Anterior cingulate cortex (tissue), 58 donors: ENCODE data around the gene UNC119.

Experiments used
- DNase-seq, 58 donors: peaks; one replicate each; lab custom pipeline; 2025; lab: John Stamatoyannopoulos, UW

The UNC119 gene

GRCh38 chr17:28547096-28547622 lies 5.3 kb downstream of the UNC119 start:
- no peak for DNase-seq

DNA sequence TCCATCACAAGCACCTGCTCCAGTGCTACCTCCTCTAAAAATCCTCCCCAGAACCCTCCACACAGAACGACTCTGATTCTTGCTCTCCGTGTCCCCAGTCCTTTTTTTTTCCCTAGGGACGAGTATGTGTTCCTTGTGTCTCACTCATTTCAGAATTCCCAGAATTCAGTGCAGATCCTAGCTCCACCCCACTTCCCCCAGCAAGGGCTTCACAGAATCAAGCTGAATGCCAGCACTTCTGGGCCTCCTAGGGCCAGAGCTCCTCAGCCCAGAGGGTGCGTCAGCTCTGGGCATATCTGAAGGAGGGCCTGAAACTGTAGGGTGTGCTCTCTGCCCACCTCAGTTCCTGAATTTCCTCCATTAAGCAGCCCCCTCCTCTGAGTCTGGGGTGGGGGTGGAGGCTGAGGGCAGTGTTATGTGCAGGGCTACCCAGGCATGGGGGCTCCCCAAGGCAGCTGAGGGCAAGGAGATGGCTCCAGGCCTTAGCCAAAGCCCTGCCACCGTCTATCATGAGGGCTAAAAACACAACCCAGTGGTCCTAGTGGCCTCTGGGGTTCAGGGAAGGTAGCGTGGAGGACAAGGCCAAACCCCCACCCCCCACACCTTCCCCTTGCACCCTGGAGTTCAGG lies 6.5 kb downstream of the UNC119 start:
- no peak for DNase-seq

- no peak for DNase-seq
These were observed 7.3 kb downstream of the UNC119 start for GRCh38 chr17:28545141-28545503.

DNA sequence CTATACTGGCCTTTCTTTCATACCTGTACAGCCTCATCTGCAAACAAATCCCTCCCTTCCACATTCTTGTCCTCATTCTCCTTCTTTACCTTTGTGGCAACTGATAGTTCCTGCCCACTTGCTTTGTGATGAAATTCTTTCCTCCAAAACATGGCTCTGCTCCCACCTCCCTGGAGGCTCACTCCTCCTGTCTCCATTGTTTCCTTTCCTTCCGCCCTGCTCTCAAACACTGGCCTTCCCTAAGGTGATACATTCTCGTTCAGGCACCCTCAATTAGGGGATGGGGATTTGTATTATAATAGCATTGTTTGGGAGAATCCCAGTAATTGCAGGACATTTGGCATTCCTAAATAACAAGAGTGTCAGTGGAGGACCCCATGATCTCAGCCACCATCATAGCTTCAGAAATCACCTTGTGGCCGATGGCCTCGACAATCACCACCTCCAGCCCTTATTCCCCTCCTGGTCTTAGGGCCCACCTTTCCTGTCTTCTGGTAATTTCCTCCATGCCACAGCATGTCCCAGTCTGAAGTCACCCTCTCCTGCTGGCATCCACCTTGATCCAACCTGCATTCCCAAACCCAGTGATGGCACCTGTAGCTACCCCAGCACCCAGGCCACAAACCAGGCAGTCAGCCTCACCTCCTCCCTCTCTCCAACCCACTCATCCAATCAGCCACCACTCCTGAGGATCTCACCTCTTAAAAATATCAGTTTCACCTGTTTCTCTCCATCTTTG lies 7.9 kb downstream of the UNC119 start:
- no peak for DNase-seq

DNA sequence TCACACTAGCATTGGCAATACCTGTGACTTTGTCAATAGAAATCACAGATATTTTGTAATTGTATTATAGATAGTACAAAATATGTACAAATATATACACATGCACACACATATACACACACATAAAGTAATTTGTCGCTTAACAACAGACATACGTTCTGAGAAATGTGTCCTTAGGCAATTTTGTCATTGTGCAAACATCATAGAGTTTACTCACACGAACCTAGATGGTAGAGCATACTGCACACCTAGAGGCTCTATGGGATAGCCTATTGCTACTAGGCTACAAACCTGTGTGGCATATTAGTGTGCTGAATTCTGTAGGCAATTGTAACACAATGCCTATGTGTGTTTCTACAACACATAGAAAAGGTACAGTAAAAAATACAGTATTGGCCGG lies 11.0 kb downstream of the UNC119 start:
- DNase-seq = no peak

- DNase-seq = no peak
These were observed 12.2 kb downstream of the UNC119 start for GRCh38 chr17:28540231-28540630.

DNA sequence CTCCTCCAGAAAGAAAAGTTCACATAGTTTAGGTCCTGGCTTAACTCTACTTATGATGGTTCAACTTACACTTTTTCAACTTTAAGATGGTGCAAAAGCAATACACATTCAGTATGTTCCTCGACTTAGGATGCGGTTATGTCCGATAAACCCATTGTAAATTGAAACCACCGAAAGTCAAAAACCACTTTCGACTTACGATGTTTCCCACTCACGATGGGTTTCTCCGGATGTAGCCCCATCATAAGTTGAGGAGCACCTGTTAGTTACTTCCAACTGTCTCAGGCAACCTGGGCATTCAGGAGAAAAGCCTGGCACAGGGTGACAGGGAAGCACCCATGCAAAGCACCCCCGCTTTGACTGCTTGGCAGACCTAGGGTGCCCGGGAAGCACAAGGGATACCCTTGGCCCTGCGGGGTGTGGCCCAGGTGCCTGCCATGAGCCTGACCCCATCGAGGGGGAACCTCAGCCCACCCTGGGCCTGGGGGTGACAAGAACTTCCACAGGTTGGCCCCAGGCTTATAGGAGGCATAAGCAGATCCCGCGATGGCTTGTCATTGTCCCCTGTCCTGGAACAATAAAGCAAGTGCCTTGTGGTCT lies 14.0 kb downstream of the UNC119 start:
- no peak for DNase-seq

DNA sequence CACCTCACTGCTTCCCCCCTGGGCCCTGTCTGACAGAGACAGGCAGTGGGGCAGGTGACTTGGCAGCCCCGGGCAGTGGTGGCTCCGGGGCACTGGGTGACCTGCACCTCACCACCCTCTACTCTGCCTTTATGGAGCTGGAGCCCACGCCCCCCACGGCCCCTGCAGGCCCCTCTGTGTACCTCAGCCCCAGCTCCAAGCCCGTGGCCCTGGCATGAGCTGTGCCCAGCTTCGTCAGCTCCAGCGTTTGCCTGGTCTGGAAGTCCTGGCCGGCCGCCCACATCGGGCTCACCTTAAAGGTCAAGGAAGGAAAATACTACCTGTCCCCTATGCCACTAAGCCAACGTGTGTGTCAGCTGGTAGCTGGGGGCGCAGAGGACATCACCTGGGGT lies 15.2 kb downstream of the UNC119 start:
- no peak for DNase-seq

DNA sequence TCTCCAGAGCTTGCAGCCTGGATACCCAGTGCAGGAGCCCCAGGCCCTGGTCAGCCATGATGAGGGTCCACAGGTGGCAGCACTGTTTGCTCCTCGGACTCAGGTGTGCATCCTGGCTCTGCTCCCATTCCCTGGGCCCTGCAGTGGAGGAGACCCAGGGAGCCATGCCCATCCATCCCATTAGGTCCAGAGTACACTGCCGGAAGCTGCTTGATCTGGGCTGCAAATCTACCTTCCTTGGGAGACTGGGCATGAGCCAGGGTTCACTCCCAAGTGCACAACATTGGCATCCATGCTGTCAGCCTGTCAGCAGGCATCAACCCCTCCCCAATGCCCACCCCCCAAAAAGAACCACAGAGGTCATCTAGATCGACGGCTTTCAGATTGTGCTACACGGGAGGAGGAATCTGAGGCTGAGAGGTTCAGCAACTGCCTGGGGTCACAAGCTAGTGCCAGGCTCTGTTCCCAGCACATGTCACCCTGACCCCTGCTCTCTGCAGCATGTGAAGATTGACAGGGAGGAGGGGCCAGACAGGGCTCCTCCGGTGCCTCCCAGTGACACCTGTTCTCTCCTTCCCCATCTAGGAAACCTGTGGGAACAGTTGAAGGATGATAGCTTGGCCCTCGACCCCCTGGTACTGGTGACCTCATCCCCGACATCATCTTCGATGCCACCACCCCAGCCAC lies 15.7 kb downstream of the UNC119 start:
- no peak for DNase-seq

DNA sequence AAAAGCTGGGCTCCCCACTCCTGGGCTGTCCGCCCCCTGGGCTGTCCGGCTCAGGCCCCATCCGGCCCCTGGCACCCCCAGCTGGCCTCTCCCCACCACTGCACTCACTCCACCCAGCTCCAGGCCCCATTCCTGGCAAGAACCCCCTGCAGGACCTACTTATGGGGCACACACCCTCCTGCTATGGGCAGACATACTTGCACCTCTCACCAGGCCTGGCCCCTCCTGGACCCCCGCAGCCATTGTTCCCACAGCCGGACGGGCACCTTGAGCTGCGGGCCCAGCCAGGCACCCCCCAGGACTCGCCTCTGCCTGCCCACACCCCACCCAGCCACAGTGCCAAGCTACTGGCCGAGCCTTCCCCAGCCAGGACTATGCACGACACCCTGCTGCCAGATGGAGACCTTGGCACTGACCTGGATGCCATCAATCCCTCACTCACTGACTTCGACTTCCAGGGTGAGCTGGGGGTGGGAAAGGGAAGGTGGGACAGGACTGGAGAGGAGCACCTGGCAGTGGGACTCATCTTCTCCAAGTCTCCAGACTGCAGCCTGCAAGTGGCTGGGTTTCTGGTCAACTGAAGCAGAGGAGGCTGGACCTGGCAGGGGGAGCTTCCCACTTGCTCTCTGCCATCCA lies 17.6 kb downstream of the UNC119 start:
- DNase-seq = no peak

- no peak for DNase-seq
These were observed 19.2 kb downstream of the UNC119 start for GRCh38 chr17:28533091-28533807.

GRCh38 chr17:28532050-28532960 lies 20.1 kb downstream of the UNC119 start:
- no peak for DNase-seq

GRCh38 chr17:28530926-28531325 lies 21.5 kb downstream of the UNC119 start:
- DNase-seq = no peak

DNA sequence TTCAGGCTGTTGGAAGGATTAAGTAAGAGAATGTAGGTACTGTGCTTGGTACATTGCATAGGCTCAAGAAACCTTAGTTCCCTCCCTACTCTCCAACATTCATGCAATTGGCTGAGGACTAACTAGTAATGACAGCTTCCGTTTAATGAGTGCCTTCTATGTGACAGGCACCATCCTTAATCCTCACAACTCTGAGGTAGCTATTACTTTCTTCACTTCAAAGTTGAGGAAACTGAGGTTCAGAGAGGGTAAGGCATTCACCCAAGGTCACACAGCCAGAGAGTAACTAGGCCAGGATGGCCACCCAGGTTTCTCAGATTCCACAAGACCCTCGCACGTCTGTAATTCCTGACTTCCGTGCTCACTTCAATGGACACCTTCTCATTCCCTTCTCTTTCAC lies 22.2 kb downstream of the UNC119 start:
- no peak for DNase-seq

GRCh38 chr17:28529013-28529400 lies 23.4 kb downstream of the UNC119 start:
- no peak for DNase-seq

- DNase-seq = no peak
These were observed 24.0 kb downstream of the UNC119 start for GRCh38 chr17:28528327-28529012.

DNA sequence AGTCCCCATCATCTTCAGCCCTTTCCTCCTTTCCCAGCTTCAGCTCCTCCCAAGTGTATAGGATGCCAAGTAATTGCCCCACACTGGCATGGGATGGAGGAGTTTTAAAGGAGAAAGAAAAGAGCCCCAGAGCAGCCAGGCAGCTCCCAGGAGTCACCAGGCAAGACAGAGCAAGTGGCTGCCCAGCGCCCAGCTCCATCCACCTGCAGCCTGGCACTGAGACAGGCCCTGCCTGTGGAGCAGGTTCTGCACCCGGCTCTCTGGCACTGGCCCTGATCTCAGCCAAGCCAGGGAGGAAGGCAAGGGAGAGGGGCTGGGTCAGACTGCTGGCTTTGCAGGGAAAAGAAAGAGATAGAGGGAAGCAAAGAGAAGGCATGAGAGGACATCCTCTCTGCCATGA lies 24.6 kb downstream of the UNC119 start:
- no peak for DNase-seq

- DNase-seq = no peak
These were observed 25.2 kb downstream of the UNC119 start for GRCh38 chr17:28527181-28527681.
